Lower leg skin (tissue), 3 donors: ENCODE results near the gene NOTCH2.

Source experiments
- CTCF ChIP-seq, 3 donors: fragments of 450-650 bp; IDR thresholded peaks; one replicate each; pipeline ENCODE4 v1.5.1; 2016; ENCODE audit warnings: antibody characterized with exemption in 3 of 3, mild to moderate bottlenecking in 3 of 3, moderate library complexity in 2 of 3
- POLR2A ChIP-seq, 2 donors: fragments of 450-650 bp; IDR thresholded peaks; one replicate each; pipeline ENCODE4 v1.6.1; 2016 to 2017; ENCODE audit warnings: antibody characterized with exemption in 2 of 2, mild to moderate bottlenecking in 1 of 2, moderate library complexity in 1 of 2

GRCh38 chr1:119895102-119895501 is 174.4 kb downstream of the NOTCH2 start:
- no peak for TF ChIP-seq POLR2A (IDR thresholded peaks at IDR 0.05)
- TF ChIP-seq CTCF (IDR thresholded peaks at IDR 0.05) = no peak
